ENCODE results near the gene USP47.

The USP47 gene

DNA sequence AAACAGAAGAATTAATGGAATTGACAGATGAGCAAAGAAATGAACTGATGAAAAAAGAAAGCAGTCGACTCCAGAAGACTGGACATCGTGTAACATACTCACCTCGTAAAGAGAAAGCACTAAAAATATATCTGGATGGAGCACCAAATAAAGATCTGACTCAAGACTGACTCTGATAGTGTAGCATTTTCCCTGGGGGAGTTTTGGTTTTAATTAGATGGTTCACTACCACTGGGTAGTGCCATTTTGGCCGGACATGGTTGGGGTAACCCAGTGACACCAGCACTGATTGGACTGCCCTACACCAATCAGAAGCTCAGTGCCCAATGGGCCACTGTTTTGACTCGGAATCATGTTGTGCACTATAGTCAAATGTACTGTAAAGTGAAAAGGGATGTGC lies 114.2 kb downstream of the USP47 start:
- TF ChIP-seq, protein P1, sequence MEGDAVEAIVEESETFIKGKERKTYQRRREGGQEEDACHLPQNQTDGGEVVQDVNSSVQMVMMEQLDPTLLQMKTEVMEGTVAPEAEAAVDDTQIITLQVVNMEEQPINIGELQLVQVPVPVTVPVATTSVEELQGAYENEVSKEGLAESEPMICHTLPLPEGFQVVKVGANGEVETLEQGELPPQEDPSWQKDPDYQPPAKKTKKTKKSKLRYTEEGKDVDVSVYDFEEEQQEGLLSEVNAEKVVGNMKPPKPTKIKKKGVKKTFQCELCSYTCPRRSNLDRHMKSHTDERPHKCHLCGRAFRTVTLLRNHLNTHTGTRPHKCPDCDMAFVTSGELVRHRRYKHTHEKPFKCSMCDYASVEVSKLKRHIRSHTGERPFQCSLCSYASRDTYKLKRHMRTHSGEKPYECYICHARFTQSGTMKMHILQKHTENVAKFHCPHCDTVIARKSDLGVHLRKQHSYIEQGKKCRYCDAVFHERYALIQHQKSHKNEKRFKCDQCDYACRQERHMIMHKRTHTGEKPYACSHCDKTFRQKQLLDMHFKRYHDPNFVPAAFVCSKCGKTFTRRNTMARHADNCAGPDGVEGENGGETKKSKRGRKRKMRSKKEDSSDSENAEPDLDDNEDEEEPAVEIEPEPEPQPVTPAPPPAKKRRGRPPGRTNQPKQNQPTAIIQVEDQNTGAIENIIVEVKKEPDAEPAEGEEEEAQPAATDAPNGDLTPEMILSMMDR (IDR thresholded peaks at IDR 0.05), result no peak
- DNase-seq (ENCODE audit: low spot score), result no peak
- no peak overlapping the region for H3K27ac ChIP-seq
- no peak overlapping the region for H3K4me3 ChIP-seq

GRCh38 chr11:11958403-11959231 lies 116.8 kb downstream of the USP47 start:
- no peak for DNase-seq (ENCODE audit: low spot score)
- Histone ChIP-seq H3K27ac (no peak overlapping the region), H3K4me3 (no peak overlapping the region)
- TF ChIP-seq, protein P1 (IDR thresholded peaks at IDR 0.05), result no peak

GRCh38 chr11:11959601-11960000 lies 117.8 kb downstream of the USP47 start:
- no peak overlapping the region for H3K4me3 ChIP-seq
- no peak overlapping the region for H3K27ac ChIP-seq
- TF ChIP-seq, protein P1 (IDR thresholded peaks at IDR 0.05), result no peak
- DNase-seq (ENCODE audit: low spot score), result no peak

DNA sequence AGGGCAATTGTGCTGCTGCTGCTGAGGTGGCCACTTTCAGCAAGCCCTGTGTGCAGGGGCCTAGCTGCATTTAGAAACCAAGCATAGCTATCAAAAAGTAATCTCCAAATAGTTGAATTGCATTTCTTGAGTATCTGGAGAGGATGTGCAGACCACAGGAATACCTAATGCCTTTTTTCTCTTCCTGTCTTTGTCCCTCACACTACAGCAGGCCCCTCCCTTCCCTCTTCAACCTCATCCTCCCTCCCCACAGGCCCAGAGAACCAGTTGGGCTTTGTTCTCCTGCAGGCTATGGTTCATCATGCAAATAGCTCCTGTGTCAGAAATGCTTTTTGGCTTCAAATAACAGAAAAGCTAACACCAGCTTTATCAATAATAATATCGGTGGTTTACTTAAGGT lies 118.9 kb downstream of the USP47 start:
- H3K27ac ChIP-seq, result no peak overlapping the region
- no peak overlapping the region for H3K4me3 ChIP-seq
- DNase-seq (ENCODE audit: low spot score), result no peak
- TF ChIP-seq, protein P1 (IDR thresholded peaks at IDR 0.05), result no peak

GRCh38 chr11:11961399-11962028 lies 119.7 kb downstream of the USP47 start:
- H3K4me3 ChIP-seq, result no peak overlapping the region
- TF ChIP-seq, protein P1 (IDR thresholded peaks at IDR 0.05), result no peak
- no peak overlapping the region for H3K27ac ChIP-seq
- DNase-seq (ENCODE audit: low spot score), result no peak

DNA sequence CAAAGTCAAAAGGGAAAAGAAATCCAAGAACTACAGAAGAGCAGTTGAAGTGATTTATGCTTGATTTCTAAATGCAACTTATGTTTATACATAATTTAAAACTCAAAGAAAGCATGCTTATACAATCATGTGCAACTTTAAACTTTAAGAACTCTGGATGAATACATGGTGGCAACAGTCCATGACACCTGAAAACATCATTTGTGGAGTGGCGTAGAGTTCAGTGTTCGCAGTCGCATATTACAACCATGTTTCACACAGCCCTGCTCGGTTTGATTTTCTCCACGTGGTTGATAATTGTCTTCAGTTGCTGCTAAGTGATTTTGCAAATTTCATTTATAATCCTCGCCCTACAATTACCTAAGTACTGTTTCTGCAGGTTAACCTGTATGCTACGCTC lies 121.3 kb downstream of the USP47 start:
- TF ChIP-seq, protein P1 (IDR thresholded peaks at IDR 0.05), result no peak
- no peak overlapping the region for H3K27ac ChIP-seq
- no peak for DNase-seq (ENCODE audit: low spot score)
- no peak overlapping the region for H3K4me3 ChIP-seq
